HG03060 (cell line): Measurements from ENCODE around the gene RAB32.

Experiments used
- ATAC-seq: cut with Tn5 transposase; IDR thresholded peaks from one replicate; pipeline ENCODE4 v1.9.1; 2021; ENCODE audit warnings: low read depth, moderate number of reproducible peaks; ENCODE audit not compliant: unreplicated experiment

RAB32 gene

DNA sequence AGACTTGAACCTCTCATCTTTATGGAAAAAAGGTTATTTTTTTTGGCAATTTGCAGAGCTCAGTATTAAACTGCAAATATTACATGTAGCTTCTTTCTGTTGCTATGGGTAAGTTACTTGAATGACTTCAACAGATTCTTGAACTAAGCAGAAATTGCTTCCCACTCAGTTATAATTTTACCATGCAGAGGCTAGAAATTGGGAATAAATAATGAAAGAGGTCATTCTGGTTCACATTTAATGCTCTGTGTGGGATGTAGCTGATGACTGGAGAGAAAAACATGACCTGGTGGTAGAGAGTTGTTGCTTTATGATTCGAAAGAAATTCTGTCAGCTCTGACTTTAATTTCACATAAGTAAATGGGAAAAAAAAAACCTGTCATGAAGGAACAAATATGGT lies 38.3 kb downstream of the RAB32 start:
- no peak for ATAC-seq

DNA sequence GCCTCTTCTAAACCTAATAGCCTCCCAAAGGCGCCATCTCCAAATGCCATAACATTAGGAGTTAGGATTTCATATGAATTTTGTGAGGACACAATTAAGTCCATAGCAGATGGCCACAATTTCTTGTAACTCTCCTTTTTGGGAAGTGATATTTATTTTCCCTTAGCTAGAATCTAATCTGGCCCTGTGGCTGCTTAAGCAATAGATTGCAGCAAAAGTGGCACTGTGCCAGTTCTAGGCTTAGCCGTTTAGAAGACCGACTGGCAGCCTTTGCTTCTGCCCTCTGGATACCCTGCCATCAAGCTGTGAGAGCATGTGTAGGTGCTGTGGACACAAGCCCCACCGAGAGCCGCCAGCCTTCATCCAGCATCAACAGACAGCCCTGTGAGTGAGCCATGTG lies 39.2 kb downstream of the RAB32 start:
- no peak for ATAC-seq

DNA sequence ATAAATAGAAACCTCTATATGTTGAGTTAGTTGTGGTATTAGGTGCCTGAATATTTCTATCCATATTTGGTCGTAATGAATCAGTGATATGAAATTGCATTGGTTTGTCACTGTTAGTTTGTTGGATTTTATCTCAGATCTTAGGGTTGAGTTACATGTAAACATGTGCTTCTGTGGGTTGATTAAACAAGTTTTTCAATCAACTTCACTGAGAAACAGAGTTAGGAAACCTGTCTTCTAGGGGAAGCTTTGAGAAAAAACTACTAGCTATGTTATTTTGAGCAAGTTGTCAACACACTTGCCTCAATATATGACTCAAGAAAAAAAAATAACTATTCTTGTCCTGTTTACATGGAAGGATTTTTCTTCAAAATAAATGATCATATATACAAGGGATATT lies 40.3 kb downstream of the RAB32 start:
- no peak for ATAC-seq

DNA sequence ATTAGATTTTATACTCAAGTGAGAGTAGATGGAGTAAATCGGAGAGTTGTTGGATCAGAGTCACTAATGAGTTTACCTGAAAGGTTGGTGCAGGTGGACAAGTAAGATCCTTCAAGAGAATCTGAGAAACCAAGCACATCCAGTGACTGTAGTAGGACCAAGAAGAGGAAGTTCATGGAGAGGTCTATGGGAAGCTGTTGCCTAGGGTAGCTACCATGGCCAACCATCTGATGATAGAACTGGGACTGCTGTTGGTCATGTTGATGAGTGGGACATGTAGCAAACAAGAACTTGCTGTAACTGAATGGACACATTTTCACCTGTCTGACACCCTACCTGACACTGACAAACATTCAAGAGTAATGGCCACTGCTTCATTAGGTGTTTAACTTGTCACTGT lies 43.8 kb downstream of the RAB32 start:
- no peak for ATAC-seq

DNA sequence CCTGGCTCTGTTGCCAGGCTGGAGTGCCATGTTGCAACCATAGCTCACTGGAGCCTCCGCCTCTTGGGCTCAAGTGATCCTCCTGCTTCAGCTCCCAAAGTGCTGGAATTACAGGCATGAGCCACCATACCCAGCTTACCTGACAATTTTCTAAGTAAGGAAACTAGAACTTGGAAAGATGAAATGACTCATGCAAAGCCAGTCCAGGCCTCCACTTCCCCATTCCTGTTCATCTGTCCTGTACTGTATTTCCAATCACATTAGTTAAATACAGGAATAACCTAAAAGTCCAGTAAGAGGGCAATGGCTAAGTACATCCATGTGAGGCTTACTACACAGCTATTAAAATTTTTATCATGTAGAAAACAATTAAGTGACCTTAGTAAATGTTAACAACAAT lies 46.9 kb downstream of the RAB32 start:
- ATAC-seq, result no peak

DNA sequence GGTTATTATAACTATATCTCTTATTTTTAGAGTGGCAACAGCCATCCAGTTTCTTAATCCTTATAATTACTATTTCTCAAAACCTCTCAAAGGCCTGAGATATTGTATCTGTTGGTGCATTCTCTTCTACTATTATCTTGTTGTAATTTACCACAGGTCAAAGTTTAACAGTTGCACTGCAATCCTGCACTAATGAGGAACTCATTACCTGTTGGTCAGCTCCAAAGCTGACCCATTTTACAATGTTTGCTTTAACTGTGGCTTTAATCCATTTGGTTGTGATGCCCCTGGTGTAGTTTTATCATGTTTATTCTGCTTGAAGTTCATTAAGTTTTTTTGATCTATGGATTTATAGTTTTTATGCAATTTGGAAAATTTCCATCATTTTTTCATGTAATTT lies 48.8 kb downstream of the RAB32 start:
- ATAC-seq, result no peak

DNA sequence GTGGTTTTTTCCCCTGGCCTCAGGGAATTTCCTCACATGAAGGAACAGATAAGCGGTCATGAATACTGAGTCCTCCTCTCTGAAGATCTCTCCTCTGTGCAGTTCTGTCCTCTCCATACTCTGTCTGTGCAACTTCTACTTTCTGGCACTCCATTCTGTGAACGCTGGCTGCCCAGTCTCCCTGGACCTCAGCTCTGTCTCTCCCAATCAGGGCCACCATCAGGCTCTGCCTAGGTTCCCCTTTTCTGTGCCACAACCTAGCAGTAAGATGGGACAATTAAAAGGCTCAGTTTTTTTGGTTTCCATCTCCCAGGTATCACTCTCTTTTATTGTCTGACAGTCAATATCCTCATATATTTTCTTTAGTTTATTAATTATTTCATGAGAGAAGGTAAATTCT lies 50.4 kb downstream of the RAB32 start:
- ATAC-seq, result no peak

DNA sequence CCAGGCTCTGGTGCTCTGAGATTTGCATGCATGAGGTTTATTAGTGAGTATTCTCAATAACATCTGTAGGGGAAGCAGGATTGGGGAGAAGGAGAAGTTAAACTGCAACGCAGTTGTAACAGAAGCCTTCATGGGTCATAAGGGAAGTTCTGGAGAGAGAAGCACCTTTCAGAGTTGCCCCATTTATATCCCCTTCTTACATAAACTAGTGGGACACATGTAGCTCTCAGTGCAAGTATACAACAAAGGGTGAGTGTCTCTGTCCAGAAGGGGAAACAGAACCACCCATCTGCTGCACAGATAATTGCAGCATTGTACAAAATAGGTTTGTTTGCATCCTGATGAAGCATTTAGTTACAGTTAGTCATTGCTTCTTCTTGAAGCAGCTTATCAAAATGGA lies 50.9 kb downstream of the RAB32 start:
- no peak for ATAC-seq

DNA sequence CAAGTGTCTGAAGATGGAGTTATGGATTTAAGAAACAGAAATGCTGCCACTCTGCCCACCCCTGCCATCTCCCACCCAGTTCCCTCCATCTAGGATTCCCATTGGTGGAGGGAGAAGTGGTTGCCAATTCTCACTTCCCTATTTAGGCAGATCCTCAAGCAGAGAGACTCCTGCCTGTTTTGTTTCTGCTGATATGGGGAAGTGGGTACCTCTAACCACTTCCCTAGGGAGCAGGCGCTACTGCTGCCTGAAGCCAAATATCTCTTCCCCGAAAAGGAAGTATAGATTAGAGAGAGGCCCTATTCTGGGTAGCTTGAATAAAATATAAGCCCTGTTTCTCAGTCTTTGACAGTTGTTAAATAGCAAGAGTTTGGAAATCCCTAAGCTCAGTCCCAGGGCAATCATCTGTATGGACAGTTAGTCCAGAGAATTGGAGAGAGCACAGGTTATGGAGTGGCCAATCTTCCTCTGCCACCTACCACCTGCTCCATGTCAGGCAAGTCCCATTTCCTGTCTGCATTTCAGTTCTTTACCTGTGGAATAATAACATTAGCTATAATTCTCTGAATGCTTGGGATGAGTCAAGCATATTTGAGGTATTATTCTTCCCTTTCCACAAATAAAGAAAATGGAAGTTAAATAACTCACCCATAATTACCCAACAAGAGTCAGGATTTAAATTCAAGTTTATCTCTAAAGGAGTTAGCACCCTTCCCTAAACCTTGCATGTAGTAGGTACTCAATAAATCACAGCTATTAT lies 52.5 kb downstream of the RAB32 start:
- no peak for ATAC-seq

DNA sequence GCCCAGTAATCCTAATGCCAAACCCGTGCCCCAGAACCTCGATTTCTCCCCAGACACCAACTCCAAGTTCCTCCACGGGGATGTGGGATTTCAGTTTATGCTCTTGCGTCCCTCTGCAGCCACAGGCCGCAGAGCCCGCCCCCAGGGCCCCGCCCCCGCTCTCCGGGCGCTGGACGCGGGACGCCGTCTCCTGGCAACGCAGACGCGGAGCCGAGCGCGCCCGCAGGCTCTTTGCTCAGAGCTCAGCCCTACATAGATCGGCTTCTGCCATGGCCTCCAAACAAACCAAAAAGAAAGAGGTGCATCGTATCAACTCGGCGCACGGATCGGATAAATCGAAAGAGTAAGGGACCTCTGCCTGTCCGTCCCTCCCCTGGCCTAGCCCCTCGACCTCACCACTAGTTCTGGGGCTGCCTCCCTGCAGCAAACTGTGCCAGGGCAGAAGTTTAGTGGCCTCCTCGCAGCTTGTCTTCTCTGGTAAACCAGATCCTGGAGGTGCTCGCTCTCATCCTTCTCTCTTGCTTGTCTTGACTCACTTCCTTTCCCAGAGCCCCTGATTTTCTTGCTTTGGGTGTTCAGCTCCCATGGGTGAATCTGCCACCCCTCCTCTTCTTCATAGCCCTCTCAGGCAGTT lies 55.3 kb downstream of the RAB32 start, which contains the start of gene ADGB:
TSS of gene ADGB (plus strand) at position 201 of the 634 bp plus-strand sequence. CDS start at position 270, 69 bp downstream.
- no peak for ATAC-seq

DNA sequence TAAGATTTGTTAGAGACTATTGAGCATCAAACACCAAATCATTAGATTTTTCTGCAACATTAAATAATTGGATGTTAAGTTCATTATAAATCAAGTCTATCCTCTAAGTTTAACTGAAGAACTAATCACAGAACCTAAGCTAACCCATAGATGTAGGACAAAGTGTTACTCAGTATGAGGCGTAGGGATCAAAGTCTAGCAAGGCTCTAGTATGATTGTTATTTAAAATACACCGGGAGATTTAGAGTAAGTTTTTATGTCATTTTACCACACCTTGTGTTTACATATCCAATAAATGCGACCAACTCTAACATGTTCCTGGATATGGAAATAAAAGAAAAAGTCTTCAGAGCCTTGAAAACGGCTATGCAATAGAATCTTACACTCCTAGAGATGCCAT lies 57.7 kb downstream of the RAB32 start:
- ATAC-seq, result no peak

DNA sequence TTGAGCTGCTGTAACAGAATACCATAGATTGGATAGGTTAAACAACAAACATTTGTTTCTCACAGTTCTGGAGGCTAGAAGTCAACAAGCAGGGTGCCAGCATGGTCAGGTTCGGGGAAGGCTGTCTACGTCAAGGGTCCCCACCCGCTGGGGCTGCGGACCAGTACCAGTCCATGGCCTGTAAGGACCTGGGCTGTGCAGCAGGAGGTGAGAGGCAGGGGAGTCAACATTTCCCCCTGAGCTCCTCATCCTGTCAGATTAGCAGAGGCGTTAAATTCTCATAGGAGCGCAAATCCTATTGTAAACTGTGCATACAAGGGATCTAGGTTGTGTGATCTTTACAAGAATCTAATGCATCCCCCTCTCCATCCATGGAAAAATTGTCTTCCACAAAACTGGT lies 58.9 kb downstream of the RAB32 start:
- no peak for ATAC-seq
